ENCODE data around the gene VSIG4.

- no peak for TF ChIP-seq CTCF (IDR thresholded peaks at IDR 0.05)
- no peak for TF ChIP-seq POLR2A (IDR thresholded peaks at IDR 0.05)
- no peak for TF ChIP-seq POLR2AphosphoS5 (IDR thresholded peaks at IDR 0.05)
Measured at GRCh38 chrX:66071126-66071525, 31.2 kb upstream of the VSIG4 start.

Data from gastroesophageal sphincter (tissue), 3 donors.